Spinal cord (tissue), 10 donors: Measurements from ENCODE around the gene SNX24. TPM values are rescaled to one million over a fixed set of nuclear protein-coding genes. Genes with fewer than 3 reads are reported as not detected.
"Not testable (repeated sequence)": the region's sequence is repeated elsewhere in the genome, so short reads cannot be mapped to it uniquely, and the experiment has no call there.

ENCODE experiments used
- DNase-seq, 6 donors: peaks; one replicate each; pipeline versions ENCODE4 v3.0.0 to v3.0.0-alpha.2; 2013 to 2015; ENCODE audit warnings: low spot score in 6 of 6, low read depth in 4 of 6
- H3K27ac ChIP-seq: one replicate; pipeline ENCODE4 v1.5.1; 2013; ENCODE audit warnings: low read depth, low read length, control low read depth
- H3K27me3 ChIP-seq: one replicate; pipeline ENCODE4 v1.6.1; 2013; ENCODE audit warnings: low read length; ENCODE audit not compliant: control insufficient read depth, insufficient read depth
- H3K36me3 ChIP-seq: one replicate; pipeline ENCODE4 v1.6.1; 2013; ENCODE audit warnings: low read length; ENCODE audit not compliant: control insufficient read depth, insufficient read depth
- H3K4me1 ChIP-seq: one replicate; pipeline ENCODE4 v1.6.1; 2013; ENCODE audit warnings: low read length; ENCODE audit not compliant: control insufficient read depth, insufficient read depth
- H3K4me3 ChIP-seq: one replicate; pipeline ENCODE4 v1.5.1; 2013; ENCODE audit warnings: low read depth, low read length, control low read depth
- H3K9me3 ChIP-seq: one replicate; pipeline ENCODE4 v1.6.1; 2013; ENCODE audit warnings: low read length; ENCODE audit not compliant: control insufficient read depth, insufficient read depth
- WGBS: methylation state at CpG from one replicate; pipeline ENCODE4 v1.1.5; 2013; ENCODE audit warnings: missing lambda C conversion rate; ENCODE audit not compliant: insufficient coverage; 5-methylcytosine and 5-hydroxymethylcytosine counted together
- polyA plus RNA-seq, 2 donors: library from polyadenylated mRNA; unstranded; fragments of 120-200 nt; gene quantifications; one replicate each; pipeline ENCODE4 v1.2.1, GENCODE V29; 2013; ENCODE audit not compliant: insufficient read length in 2 of 2
- total RNA-seq, 2 donors: library from RNA; depleted of rRNA in 1 of 2; stranded (reverse); fragments of 120-200 nt in 1 of 2; fragments of >200 nt in 1 of 2; gene quantifications; one replicate each; pipeline versions ENCODE4 v1.2.3 to v1.2.4, GENCODE V29; 2013 to 2014
- donor health status: healthy.

The SNX24 gene
- total and polyA plus RNA-seq, 4 donors = 26.7 to 38.3 (median 30.8) TPM

- Histone ChIP-seq H3K36me3 (no peaks in the 10 kb centered on the region), H3K27ac (no peak overlapping the region), H3K9me3 (no peaks in the 10 kb centered on the region), H3K27me3 (no peaks in the 10 kb centered on the region), H3K4me1 (no peaks in the 10 kb centered on the region), H3K4me3 (no peak overlapping the region)
- no peak for DNase-seq
- WGBS = 81% methylated on average over 4 of the region's 8 CpGs
Observed at GRCh38 chr5:122967625-122968024, 122.2 kb downstream of the SNX24 start.

- H3K27ac ChIP-seq, H3K4me1 ChIP-seq, DNase-seq, H3K36me3 ChIP-seq, H3K27me3 ChIP-seq, H3K4me3 ChIP-seq, H3K9me3 ChIP-seq: not testable (repeated sequence)
- WGBS = 100% methylated on average over 1 of the region's 6 CpGs
Observed at GRCh38 chr5:122968056-122968455, 122.6 kb downstream of the SNX24 start.

- DNase-seq = no peak
- Histone ChIP-seq H3K9me3 (no peaks in the 10 kb centered on the region), H3K4me1 (no peaks in the 10 kb centered on the region), H3K36me3 (no peaks in the 10 kb centered on the region), H3K4me3 (no peak overlapping the region), H3K27me3 (no peaks in the 10 kb centered on the region), H3K27ac (no peak overlapping the region)
- no CpG with 5 or more reads among the region's 2 CpGs for WGBS
Observed at GRCh38 chr5:122971333-122971732, 125.9 kb downstream of the SNX24 start.

GRCh38 chr5:122972877-122973276, 127.5 kb downstream of the SNX24 start:
- no peak overlapping the region for H3K27ac ChIP-seq
- no peaks in the 10 kb centered on the region for H3K27me3 ChIP-seq
- H3K4me3 ChIP-seq = no peak overlapping the region
- no peaks in the 10 kb centered on the region for H3K4me1 ChIP-seq
- no peak for DNase-seq
- WGBS = 100% methylated on average over 4 of the region's 4 CpGs
- no peaks in the 10 kb centered on the region for H3K9me3 ChIP-seq
- H3K36me3 ChIP-seq = no peaks in the 10 kb centered on the region

GRCh38 chr5:122973759-122974158, 128.3 kb downstream of the SNX24 start:
- not testable (repeated sequence) for H3K27ac ChIP-seq, H3K36me3 ChIP-seq, DNase-seq, H3K27me3 ChIP-seq, H3K4me3 ChIP-seq, H3K4me1 ChIP-seq, H3K9me3 ChIP-seq
- no CpG with 5 or more reads among the region's 1 CpG for WGBS

- not testable (repeated sequence) for H3K27me3 ChIP-seq, H3K9me3 ChIP-seq, DNase-seq, H3K4me3 ChIP-seq, H3K4me1 ChIP-seq, H3K36me3 ChIP-seq, H3K27ac ChIP-seq
- WGBS = 100% methylated on average over 2 of the region's 3 CpGs
Observed at GRCh38 chr5:122974251-122974650, 128.8 kb downstream of the SNX24 start.

GRCh38 chr5:122977319-122977718, 131.9 kb downstream of the SNX24 start:
- Histone ChIP-seq H3K36me3 (no peaks in the 10 kb centered on the region), H3K4me1 (no peaks in the 10 kb centered on the region), H3K27me3 (no peaks in the 10 kb centered on the region), H3K27ac (no peak overlapping the region), H3K9me3 (no peaks in the 10 kb centered on the region), H3K4me3 (no peak overlapping the region)
- peak in 1 of 6 donors; percentile 75 for DNase-seq
- no CpG with 5 or more reads among the region's 2 CpGs for WGBS

GRCh38 chr5:122978068-122978467, 132.7 kb downstream of the SNX24 start:
- DNase-seq = no peak
- no peak overlapping the region for H3K27ac ChIP-seq
- no peak overlapping the region for H3K4me3 ChIP-seq
- WGBS = no CpG with 5 or more reads among the region's 2 CpGs
- no peaks in the 10 kb centered on the region for H3K9me3 ChIP-seq
- no peaks in the 10 kb centered on the region for H3K36me3 ChIP-seq
- H3K27me3 ChIP-seq = no peaks in the 10 kb centered on the region
- no peaks in the 10 kb centered on the region for H3K4me1 ChIP-seq

- WGBS = no CpG with 5 or more reads among the region's 5 CpGs
- H3K36me3 ChIP-seq = no peaks in the 10 kb centered on the region
- DNase-seq = no peak
- no peak overlapping the region for H3K4me3 ChIP-seq
- no peaks in the 10 kb centered on the region for H3K4me1 ChIP-seq
- no peaks in the 10 kb centered on the region for H3K27me3 ChIP-seq
- no peaks in the 10 kb centered on the region for H3K9me3 ChIP-seq
- H3K27ac ChIP-seq = no peak overlapping the region
Observed at GRCh38 chr5:122978644-122979297, 133.4 kb downstream of the SNX24 start.

GRCh38 chr5:122981846-122982245, 136.4 kb downstream of the SNX24 start:
- H3K27me3 ChIP-seq = no peaks in the 10 kb centered on the region
- 56% methylated on average over 2 of the region's 2 CpGs for WGBS
- DNase-seq = no peak

More at GRCh38 chr5:122981846-122982245, 136.4 kb downstream of the SNX24 start:
- Histone ChIP-seq H3K4me3 (no peak overlapping the region), H3K27ac (no peak overlapping the region), H3K4me1 (no peaks in the 10 kb centered on the region), H3K9me3 (no peaks in the 10 kb centered on the region), H3K36me3 (no peaks in the 10 kb centered on the region)
